ENCODE data around the gene ZNF407. TPM values are rescaled to one million over a fixed set of nuclear protein-coding genes. Genes with fewer than 3 reads are reported as not detected.

The ZNF407 gene
- total and polyA plus RNA-seq, 2 experiments from 2014 or later: 2.1 to 10.4 TPM

DNA sequence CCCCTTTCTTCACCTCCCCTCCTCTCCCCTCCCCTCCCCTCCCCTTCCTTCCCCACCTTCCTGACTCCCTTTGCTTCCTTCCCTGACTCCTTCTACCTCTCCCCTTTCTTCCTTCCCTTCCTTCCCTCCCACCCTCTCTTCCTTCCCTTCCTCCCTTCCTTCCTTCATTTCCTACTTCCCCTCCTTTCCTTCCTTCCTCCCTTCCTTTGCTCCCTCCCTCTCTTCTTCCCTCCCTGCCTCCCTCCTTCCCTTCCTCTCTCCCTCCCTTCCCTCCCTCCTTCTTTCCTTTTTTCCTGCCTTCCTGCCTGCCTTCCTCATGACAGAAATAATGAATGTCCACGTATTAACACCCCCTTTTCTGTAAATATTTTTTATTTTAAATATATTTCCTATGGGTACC is 260.2 kb downstream of the ZNF407 start:
- H2AFZ ChIP-seq: no peak overlapping the region
- no peak for ATAC-seq
- peaks cover 8% of the 10 kb centered on the region for H3K4me1 Mint-ChIP-seq
- H3K27ac ChIP-seq (ENCODE audit: low read depth): no peak overlapping the region
- H3K9me3 Mint-ChIP-seq: no peaks in the 10 kb centered on the region
- DNase-seq (ENCODE audit: low spot score): no peak
- H3K36me3 Mint-ChIP-seq (ENCODE audit: low read depth): no peaks in the 10 kb centered on the region
- no peaks in the 10 kb centered on the region for H3K27me3 Mint-ChIP-seq (ENCODE audit: insufficient read depth, low read depth, poor library complexity)
- no peaks in the 10 kb centered on the region for H3K36me3 ChIP-seq (ENCODE audit: insufficient read depth)
- no peaks in the 10 kb centered on the region for H3F3A ChIP-seq (replicated peaks; ENCODE audit: low read depth)
- no peak overlapping the region for H3K4me2 ChIP-seq
- no peaks in the 10 kb centered on the region for H4K20me1 ChIP-seq (replicated peaks; ENCODE audit: insufficient read depth)
- H3K4me3 Mint-ChIP-seq: no peak overlapping the region
- TF ChIP-seq STAT1 (IDR thresholded peaks at IDR 0.05; ENCODE audit: unreplicated experiment) (no peak), REST (IDR thresholded peaks at IDR 0.05; ENCODE audit: unreplicated experiment) (no peak), ETS1 (IDR thresholded peaks at IDR 0.05) (no peak), CREB1 (CRISPR knock-in tag; IDR thresholded peaks at IDR 0.05; ENCODE audit: low read depth) (no peak), JUNB (IDR thresholded peaks at IDR 0.05; ENCODE audit: unreplicated experiment) (no peak), ZNF462 (CRISPR knock-in tag; IDR thresholded peaks at IDR 0.05) (no peak), EZH2 (IDR thresholded peaks at IDR 0.05; ENCODE audit: low read depth, unreplicated experiment) (no peak), ZNF114 (CRISPR knock-in tag; IDR thresholded peaks at IDR 0.05) (no peak), EZH2phosphoT487 (IDR thresholded peaks at IDR 0.05; ENCODE audit: unreplicated experiment) (no peak), NANOG (IDR thresholded peaks at IDR 0.05; ENCODE audit: borderline replicate concordance) (no peak), POLR2AphosphoS5 (IDR thresholded peaks at IDR 0.05; ENCODE audit: low read depth) (no peak), ZNF331 (CRISPR knock-in tag; IDR thresholded peaks at IDR 0.05; ENCODE audit: low read depth) (no peak)
- TF ChIP-seq, protein P1, sequence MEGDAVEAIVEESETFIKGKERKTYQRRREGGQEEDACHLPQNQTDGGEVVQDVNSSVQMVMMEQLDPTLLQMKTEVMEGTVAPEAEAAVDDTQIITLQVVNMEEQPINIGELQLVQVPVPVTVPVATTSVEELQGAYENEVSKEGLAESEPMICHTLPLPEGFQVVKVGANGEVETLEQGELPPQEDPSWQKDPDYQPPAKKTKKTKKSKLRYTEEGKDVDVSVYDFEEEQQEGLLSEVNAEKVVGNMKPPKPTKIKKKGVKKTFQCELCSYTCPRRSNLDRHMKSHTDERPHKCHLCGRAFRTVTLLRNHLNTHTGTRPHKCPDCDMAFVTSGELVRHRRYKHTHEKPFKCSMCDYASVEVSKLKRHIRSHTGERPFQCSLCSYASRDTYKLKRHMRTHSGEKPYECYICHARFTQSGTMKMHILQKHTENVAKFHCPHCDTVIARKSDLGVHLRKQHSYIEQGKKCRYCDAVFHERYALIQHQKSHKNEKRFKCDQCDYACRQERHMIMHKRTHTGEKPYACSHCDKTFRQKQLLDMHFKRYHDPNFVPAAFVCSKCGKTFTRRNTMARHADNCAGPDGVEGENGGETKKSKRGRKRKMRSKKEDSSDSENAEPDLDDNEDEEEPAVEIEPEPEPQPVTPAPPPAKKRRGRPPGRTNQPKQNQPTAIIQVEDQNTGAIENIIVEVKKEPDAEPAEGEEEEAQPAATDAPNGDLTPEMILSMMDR (conservative IDR thresholded peaks at IDR 0.05; ENCODE audit: low read depth in 2 of 2): no peak
- no peak overlapping the region for H3K27ac Mint-ChIP-seq
- no peaks in the 10 kb centered on the region for H3K79me2 ChIP-seq (replicated peaks; ENCODE audit: insufficient read depth)
- no peaks in the 10 kb centered on the region for H3K27me3 ChIP-seq (ENCODE audit: insufficient read depth)
- H3K9me2 ChIP-seq (ENCODE audit: insufficient read depth): no peaks in the 10 kb centered on the region
- no peak overlapping the region for H3K4me3 ChIP-seq
- H3K4me1 ChIP-seq (ENCODE audit: insufficient read depth): peaks cover 9% of the 10 kb centered on the region; the same call in 1 of the 2 replicates
